Neural crest cell (in vitro differentiated cells): ENCODE measurements around the gene EDARADD. TPM values are rescaled to one million over a fixed set of nuclear protein-coding genes. Genes with fewer than 3 reads are reported as not detected.

Experiments
- DNase-seq: peaks from one replicate; pipeline ENCODE4 v3.0.0; 2021; ENCODE audit warnings: low read depth, mixed read lengths, low spot score
- H3K27ac Mint-ChIP-seq: one replicate; pipeline ENCODE4 v1.8.0; 2021; ENCODE audit warnings: mild to moderate bottlenecking, mixed read lengths; ENCODE audit not compliant: unreplicated experiment
- H3K27me3 Mint-ChIP-seq: 2 replicates; pipeline ENCODE4 v1.8.0; 2021; ENCODE audit warnings: low read depth, mild to moderate bottlenecking, mixed read lengths
- H3K36me3 Mint-ChIP-seq: 2 replicates; pipeline ENCODE4 v1.8.0; 2021; ENCODE audit warnings: low read depth, mild to moderate bottlenecking, mixed read lengths
- H3K4me1 Mint-ChIP-seq: 2 replicates; pipeline ENCODE4 v1.8.0; 2021; ENCODE audit warnings: mixed read lengths
- H3K4me3 Mint-ChIP-seq: one replicate; pipeline ENCODE4 v1.8.0; 2021; ENCODE audit warnings: mild to moderate bottlenecking, mixed read lengths
- H3K9me3 Mint-ChIP-seq: 2 replicates; pipeline ENCODE4 v1.8.0; 2021; ENCODE audit warnings: mixed read lengths
- total RNA-seq: library from RNA; stranded (reverse); gene quantifications from 2 replicates; pipeline ENCODE4 v1.2.1, GENCODE V29; 2021
- TF ChIP-seq, protein P1 (sequence below): fragments of 200-600 bp; sonication (generic); conservative IDR thresholded peaks from 2 replicates; pipeline ENCODE4 v1.5.0; 2021; ENCODE audit warnings: antibody characterized with exemption, mild to moderate bottlenecking

EDARADD gene
- total RNA-seq, 1 donor from 2014 or later: 3.0 TPM

DNA sequence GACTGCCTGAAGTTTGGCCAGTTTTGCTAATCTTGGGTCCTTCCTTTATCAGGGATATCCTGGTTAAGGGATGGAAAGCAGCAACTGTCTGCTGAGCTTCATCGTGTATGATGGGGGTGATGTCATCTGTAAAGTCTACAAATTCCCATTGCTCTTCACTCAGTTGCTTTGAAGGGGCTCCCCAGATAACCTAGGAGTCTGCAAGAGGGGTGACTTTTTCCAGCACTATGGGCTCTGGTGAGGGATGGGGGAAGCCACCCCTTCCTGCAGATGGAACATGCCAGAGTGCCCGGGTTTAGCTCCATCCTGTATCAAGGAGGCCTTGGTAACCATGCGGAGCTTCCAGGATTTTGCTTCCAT is 28.4 kb downstream of the EDARADD start:
- no peak for DNase-seq
- Mint-ChIP-seq H3K27ac (no peak overlapping the region), H3K9me3 (no peaks in the 10 kb centered on the region), H3K4me1 (no peaks in the 10 kb centered on the region), H3K36me3 (no peaks in the 10 kb centered on the region), H3K4me3 (no peak overlapping the region), H3K27me3 (no peaks in the 10 kb centered on the region)
- TF ChIP-seq, protein P1, sequence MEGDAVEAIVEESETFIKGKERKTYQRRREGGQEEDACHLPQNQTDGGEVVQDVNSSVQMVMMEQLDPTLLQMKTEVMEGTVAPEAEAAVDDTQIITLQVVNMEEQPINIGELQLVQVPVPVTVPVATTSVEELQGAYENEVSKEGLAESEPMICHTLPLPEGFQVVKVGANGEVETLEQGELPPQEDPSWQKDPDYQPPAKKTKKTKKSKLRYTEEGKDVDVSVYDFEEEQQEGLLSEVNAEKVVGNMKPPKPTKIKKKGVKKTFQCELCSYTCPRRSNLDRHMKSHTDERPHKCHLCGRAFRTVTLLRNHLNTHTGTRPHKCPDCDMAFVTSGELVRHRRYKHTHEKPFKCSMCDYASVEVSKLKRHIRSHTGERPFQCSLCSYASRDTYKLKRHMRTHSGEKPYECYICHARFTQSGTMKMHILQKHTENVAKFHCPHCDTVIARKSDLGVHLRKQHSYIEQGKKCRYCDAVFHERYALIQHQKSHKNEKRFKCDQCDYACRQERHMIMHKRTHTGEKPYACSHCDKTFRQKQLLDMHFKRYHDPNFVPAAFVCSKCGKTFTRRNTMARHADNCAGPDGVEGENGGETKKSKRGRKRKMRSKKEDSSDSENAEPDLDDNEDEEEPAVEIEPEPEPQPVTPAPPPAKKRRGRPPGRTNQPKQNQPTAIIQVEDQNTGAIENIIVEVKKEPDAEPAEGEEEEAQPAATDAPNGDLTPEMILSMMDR: no peak

DNA sequence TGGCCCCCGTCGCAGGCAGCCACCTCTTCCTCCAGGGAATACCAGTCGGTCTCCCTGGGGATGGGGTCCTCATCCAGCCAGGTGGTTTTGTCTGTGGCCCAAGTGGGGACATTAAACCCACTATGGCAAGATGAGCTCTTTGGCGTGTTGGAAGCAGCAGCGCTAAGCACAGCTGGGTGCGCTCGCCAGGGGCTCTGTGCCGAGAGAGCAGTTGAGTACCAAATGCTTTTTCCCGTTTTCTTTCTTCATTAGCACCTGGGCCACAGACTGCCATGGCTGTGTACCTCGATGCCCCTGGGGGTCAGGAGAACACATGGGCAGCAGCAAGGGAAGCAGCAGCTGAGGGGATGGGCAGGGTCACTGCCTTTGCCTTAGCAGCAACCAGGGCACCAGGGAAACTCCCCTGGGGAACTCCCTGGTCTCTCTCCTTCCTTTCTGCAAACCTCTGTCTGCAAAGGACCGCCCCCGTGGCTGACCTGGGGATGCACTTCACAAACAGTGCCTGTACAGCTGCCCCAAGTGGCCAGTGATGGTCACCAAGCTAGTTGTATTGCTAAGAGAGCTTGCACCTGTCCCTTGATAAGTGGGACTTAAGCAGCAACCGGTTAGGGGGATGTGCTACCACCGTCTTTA is 31.1 kb downstream of the EDARADD start:
- DNase-seq: no peak
- peaks cover 4% of the 10 kb centered on the region for H3K36me3 Mint-ChIP-seq

DNA sequence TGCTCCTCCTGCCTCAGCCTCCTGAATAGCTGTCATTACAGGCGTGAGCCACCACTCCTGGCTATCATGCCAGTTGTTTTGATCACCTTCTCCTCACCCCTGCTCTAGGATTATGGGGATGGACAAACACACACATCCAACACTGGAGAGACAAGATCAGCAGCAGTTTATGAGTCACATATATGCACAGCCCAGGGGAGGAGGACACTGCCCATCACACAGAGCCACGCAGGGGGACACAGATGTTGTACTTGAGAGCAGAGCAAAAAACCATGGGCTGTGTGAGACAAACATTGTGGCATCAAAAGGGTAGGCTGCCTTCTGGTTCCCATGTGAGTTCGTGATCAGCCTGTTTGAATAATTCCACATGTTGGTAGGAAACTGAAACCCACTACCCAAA is 32.1 kb downstream of the EDARADD start:
- no peaks in the 10 kb centered on the region for H3K27me3 Mint-ChIP-seq
- peaks cover 4% of the 10 kb centered on the region for H3K36me3 Mint-ChIP-seq
- no peak for DNase-seq
- TF ChIP-seq, protein P1: no peak
- H3K9me3 Mint-ChIP-seq: peaks cover 4% of the 10 kb centered on the region
- H3K4me1 Mint-ChIP-seq: no peaks in the 10 kb centered on the region
- H3K4me3 Mint-ChIP-seq: no peak overlapping the region
- peak overlapping the region; percentile 9 for H3K27ac Mint-ChIP-seq

More for the DNA sequence above, 31.1 kb downstream of the EDARADD start:
- Mint-ChIP-seq H3K27me3 (no peaks in the 10 kb centered on the region), H3K9me3 (peaks cover 4% of the 10 kb centered on the region), H3K27ac (no peak overlapping the region), H3K4me1 (no peaks in the 10 kb centered on the region), H3K4me3 (no peak overlapping the region)
- TF ChIP-seq, protein P1: no peak

DNA sequence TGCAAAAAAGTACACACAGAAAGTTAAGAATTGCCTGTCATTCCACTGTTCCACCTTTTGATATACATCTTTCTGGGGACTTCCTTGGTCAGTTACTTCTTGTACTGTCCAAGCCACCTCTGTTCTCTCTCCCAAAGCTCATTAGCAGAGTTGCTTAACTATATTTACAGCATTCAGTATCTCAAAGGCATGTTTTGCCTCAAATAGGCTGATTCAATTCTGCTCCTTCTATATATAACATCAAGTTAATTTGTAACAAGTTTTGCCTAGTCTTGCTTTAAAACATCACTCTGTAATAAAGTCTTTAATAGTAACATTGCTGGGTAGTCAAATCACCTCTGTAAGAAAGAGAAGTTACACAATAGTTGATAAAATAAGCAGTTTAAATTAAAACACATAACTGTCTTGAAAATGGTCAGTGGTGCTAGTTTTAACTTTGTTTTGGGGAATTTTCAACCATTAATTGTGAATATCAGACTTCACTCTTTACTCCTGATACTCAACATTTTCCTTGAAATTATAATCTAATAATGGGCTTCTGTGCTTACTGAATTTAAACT is 35.7 kb downstream of the EDARADD start:
- H3K27ac Mint-ChIP-seq: no peak overlapping the region
- H3K27me3 Mint-ChIP-seq: no peaks in the 10 kb centered on the region
- no peaks in the 10 kb centered on the region for H3K4me1 Mint-ChIP-seq

DNA sequence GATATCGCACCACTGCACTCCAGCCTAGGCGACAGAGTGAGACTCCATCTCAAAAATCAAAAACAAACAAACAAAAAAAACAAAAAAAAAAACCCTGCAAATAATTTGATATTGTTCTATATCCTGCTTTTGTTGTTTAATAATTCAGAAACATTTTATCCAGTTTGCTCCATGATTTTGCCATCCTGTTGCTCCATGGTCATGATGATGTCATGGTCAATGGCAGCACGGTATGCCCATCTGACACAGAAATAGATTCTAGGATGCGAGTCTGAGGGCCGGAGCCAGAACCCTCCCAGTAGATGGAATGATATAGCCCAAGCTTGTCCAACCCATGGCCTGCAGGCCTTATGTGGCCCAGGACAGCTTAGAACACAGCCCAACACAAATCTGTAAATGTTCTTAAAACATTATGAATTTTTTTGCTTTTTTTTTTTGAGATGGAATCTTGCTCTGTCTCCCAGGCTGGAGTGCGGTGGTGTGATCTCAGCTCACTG is 39.8 kb downstream of the EDARADD start:
- Mint-ChIP-seq H3K9me3 (peaks cover 7% of the 10 kb centered on the region), H3K27ac (no peak overlapping the region), H3K4me1 (no peaks in the 10 kb centered on the region), H3K4me3 (no peak overlapping the region), H3K36me3 (peaks cover 16% of the 10 kb centered on the region), H3K27me3 (no peaks in the 10 kb centered on the region)
- DNase-seq: no peak
- TF ChIP-seq, protein P1: no peak

More for the DNA sequence above, 35.7 kb downstream of the EDARADD start:
- DNase-seq: no peak
- H3K9me3 Mint-ChIP-seq: peaks cover 4% of the 10 kb centered on the region
- no peak overlapping the region for H3K4me3 Mint-ChIP-seq
- peaks cover 4% of the 10 kb centered on the region for H3K36me3 Mint-ChIP-seq
- TF ChIP-seq, protein P1: no peak
